ENCODE measurements around the gene SNX3.

Gene SNX3

DNA sequence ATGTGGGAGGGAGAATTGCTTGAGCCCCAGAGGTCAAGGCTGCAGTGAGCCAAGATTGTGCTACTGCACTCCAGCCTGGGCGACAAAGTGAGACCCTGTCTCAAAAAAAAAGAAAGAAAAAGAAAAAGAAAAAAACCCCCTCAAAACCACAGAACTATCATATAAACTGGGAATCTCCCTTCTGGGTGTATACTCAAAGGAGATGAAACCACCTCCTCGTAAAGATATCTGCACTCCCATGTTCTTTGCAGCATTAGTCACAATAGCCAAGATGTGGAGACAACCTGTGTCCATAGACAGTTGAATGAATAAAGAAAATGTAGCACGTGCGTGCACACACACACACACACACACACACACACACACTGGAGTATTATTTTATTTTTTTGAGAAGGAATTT is 25.5 kb upstream of the SNX3 start:
- ATAC-seq: no peak
- TF ChIP-seq OSR1 (CRISPR knock-in tag; IDR thresholded peaks at IDR 0.05) (no peak), ZFP3 (CRISPR knock-in tag; IDR thresholded peaks at IDR 0.05) (no peak), ZNF70 (CRISPR knock-in tag; IDR thresholded peaks at IDR 0.05) (no peak), PPARA (CRISPR knock-in tag; IDR thresholded peaks at IDR 0.05; ENCODE audit: borderline replicate concordance) (no peak), TOX (CRISPR knock-in tag; IDR thresholded peaks at IDR 0.05; ENCODE audit: borderline replicate concordance) (no peak), ISL1 (CRISPR knock-in tag; IDR thresholded peaks at IDR 0.05) (no peak), GLIS3 (CRISPR knock-in tag; IDR thresholded peaks at IDR 0.05) (no peak), ZC3H10 (CRISPR knock-in tag; IDR thresholded peaks at IDR 0.05) (no peak), ARNTL (CRISPR knock-in tag; IDR thresholded peaks at IDR 0.05; ENCODE audit: borderline replicate concordance, low read depth) (no peak), ZNF8 (CRISPR knock-in tag; IDR thresholded peaks at IDR 0.05) (no peak), ZNF565 (CRISPR knock-in tag; conservative IDR thresholded peaks at IDR 0.05; ENCODE audit: low read depth) (no peak)
- TF ChIP-seq, protein P1, sequence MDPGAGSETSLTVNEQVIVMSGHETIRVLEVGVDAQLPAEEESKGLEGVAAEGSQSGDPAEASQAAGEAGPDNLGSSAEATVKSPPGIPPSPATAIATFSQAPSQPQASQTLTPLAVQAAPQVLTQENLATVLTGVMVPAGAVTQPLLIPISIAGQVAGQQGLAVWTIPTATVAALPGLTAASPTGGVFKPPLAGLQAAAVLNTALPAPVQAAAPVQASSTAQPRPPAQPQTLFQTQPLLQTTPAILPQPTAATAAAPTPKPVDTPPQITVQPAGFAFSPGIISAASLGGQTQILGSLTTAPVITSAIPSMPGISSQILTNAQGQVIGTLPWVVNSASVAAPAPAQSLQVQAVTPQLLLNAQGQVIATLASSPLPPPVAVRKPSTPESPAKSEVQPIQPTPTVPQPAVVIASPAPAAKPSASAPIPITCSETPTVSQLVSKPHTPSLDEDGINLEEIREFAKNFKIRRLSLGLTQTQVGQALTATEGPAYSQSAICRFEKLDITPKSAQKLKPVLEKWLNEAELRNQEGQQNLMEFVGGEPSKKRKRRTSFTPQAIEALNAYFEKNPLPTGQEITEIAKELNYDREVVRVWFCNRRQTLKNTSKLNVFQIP (CRISPR knock-in tag; IDR thresholded peaks at IDR 0.05; ENCODE audit: borderline replicate concordance, low read depth): no peak
- TF ChIP-seq, protein P2, sequence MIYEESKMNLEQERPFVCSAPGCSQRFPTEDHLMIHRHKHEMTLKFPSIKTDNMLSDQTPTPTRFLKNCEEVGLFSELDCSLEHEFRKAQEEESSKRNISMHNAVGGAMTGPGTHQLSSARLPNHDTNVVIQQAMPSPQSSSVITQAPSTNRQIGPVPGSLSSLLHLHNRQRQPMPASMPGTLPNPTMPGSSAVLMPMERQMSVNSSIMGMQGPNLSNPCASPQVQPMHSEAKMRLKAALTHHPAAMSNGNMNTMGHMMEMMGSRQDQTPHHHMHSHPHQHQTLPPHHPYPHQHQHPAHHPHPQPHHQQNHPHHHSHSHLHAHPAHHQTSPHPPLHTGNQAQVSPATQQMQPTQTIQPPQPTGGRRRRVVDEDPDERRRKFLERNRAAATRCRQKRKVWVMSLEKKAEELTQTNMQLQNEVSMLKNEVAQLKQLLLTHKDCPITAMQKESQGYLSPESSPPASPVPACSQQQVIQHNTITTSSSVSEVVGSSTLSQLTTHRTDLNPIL (CRISPR knock-in tag; IDR thresholded peaks at IDR 0.05; ENCODE audit: low read depth): no peak

DNA sequence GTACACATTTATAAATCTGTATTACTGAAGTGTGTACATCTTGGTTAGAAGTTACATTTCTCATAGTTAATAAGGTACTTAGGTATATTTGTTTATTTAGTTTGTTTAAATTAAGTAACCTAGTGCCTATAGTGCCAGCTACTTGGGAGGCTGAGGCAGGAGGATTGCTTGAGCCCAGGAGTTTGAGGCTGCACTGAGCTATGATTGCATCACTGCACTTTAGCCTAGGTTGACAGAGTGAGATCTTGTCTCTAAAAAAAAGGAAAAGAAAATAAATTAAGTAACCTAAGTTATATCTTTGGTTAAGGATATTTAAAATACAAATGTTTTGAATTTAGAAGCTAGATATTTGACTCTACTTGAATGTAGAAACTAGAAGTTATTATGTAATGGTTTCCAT is 24.5 kb upstream of the SNX3 start:
- ATAC-seq: no peak
- no peak for TF ChIP-seq ARNTL (CRISPR knock-in tag; IDR thresholded peaks at IDR 0.05; ENCODE audit: borderline replicate concordance, low read depth)
- TF ChIP-seq ISL1 (CRISPR knock-in tag; IDR thresholded peaks at IDR 0.05): no peak

DNA sequence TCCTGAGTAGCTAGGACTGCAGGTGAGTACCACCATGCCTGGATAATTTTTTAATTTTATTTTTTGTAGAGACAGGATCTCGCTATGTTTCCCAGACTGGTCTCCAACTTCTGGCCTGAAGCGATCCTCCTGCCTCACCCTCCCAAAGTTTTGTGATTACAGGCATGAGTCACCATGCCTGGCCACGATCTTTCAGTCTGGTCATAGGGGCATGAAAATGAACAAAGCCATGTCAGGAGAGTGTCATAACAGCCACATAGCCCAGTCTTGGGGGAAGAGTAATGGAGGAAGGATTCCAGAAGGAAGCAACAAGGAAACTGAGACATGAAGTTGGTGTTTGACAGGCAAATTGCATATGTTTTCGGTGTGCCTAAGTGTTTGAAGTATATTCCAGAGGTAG is 17.0 kb upstream of the SNX3 start:
- ATAC-seq: no peak
- TF ChIP-seq, protein P2 (CRISPR knock-in tag; IDR thresholded peaks at IDR 0.05; ENCODE audit: low read depth): no peak
- TF ChIP-seq GLIS3 (CRISPR knock-in tag; IDR thresholded peaks at IDR 0.05) (no peak), OSR1 (CRISPR knock-in tag; IDR thresholded peaks at IDR 0.05) (no peak), ISL1 (CRISPR knock-in tag; IDR thresholded peaks at IDR 0.05) (no peak), ZC3H10 (CRISPR knock-in tag; IDR thresholded peaks at IDR 0.05) (no peak), PPARA (CRISPR knock-in tag; IDR thresholded peaks at IDR 0.05; ENCODE audit: borderline replicate concordance) (no peak), BACH2 (CRISPR knock-in tag; IDR thresholded peaks at IDR 0.05; ENCODE audit: borderline replicate concordance) (no peak), TOX (CRISPR knock-in tag; IDR thresholded peaks at IDR 0.05; ENCODE audit: borderline replicate concordance) (no peak), CSDC2 (CRISPR knock-in tag; IDR thresholded peaks at IDR 0.05) (no peak), ZFP30 (CRISPR knock-in tag; IDR thresholded peaks at IDR 0.05) (no peak), TCF4 (CRISPR knock-in tag; IDR thresholded peaks at IDR 0.05; ENCODE audit: borderline replicate concordance) (no peak), RARB (CRISPR knock-in tag; IDR thresholded peaks at IDR 0.05) (no peak)
- TF ChIP-seq, protein P3, sequence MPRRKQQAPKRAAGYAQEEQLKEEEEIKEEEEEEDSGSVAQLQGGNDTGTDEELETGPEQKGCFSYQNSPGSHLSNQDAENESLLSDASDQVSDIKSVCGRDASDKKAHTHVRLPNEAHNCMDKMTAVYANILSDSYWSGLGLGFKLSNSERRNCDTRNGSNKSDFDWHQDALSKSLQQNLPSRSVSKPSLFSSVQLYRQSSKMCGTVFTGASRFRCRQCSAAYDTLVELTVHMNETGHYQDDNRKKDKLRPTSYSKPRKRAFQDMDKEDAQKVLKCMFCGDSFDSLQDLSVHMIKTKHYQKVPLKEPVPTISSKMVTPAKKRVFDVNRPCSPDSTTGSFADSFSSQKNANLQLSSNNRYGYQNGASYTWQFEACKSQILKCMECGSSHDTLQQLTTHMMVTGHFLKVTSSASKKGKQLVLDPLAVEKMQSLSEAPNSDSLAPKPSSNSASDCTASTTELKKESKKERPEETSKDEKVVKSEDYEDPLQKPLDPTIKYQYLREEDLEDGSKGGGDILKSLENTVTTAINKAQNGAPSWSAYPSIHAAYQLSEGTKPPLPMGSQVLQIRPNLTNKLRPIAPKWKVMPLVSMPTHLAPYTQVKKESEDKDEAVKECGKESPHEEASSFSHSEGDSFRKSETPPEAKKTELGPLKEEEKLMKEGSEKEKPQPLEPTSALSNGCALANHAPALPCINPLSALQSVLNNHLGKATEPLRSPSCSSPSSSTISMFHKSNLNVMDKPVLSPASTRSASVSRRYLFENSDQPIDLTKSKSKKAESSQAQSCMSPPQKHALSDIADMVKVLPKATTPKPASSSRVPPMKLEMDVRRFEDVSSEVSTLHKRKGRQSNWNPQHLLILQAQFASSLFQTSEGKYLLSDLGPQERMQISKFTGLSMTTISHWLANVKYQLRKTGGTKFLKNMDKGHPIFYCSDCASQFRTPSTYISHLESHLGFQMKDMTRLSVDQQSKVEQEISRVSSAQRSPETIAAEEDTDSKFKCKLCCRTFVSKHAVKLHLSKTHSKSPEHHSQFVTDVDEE (CRISPR knock-in tag; IDR thresholded peaks at IDR 0.05): no peak
- TF ChIP-seq, protein P4, sequence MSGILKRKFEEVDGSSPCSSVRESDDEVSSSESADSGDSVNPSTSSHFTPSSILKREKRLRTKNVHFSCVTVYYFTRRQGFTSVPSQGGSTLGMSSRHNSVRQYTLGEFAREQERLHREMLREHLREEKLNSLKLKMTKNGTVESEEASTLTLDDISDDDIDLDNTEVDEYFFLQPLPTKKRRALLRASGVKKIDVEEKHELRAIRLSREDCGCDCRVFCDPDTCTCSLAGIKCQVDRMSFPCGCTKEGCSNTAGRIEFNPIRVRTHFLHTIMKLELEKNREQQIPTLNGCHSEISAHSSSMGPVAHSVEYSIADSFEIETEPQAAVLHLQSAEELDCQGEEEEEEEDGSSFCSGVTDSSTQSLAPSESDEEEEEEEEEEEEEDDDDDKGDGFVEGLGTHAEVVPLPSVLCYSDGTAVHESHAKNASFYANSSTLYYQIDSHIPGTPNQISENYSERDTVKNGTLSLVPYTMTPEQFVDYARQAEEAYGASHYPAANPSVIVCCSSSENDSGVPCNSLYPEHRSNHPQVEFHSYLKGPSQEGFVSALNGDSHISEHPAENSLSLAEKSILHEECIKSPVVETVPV (CRISPR knock-in tag; IDR thresholded peaks at IDR 0.05): no peak

DNA sequence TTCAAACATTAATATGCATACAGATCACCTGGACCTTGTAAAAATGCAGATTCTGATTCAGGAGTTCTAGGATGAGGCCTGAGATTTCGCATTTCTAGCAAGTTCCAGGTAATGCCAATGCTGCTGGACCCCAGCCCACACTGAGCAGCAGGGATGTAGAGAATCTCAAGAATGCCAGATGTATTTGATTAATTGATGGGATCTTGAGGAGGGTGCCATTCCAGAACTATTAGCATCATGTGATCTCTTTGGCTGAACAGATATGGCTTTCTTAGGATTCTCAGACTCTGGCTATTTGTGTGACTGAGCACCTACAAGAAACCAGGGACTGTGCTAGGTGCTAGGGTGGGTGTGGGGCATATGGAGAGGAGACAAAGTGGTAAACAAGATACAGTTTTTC is 16.5 kb upstream of the SNX3 start:
- peak; percentile 58 for ATAC-seq
- TF ChIP-seq ZC3H10 (CRISPR knock-in tag; IDR thresholded peaks at IDR 0.05) (no peak), PPARA (CRISPR knock-in tag; IDR thresholded peaks at IDR 0.05; ENCODE audit: borderline replicate concordance) (no peak), TOX (CRISPR knock-in tag; IDR thresholded peaks at IDR 0.05; ENCODE audit: borderline replicate concordance) (no peak), TCF4 (CRISPR knock-in tag; IDR thresholded peaks at IDR 0.05; ENCODE audit: borderline replicate concordance) (no peak), RARB (CRISPR knock-in tag; IDR thresholded peaks at IDR 0.05) (no peak), ESRRG (CRISPR knock-in tag; IDR thresholded peaks at IDR 0.05) (no peak)
- TF ChIP-seq, protein P3 (CRISPR knock-in tag; IDR thresholded peaks at IDR 0.05): no peak
- TF ChIP-seq, protein P2 (CRISPR knock-in tag; IDR thresholded peaks at IDR 0.05; ENCODE audit: low read depth): no peak

Data from SK-N-SH treated with all-trans-retinoic acid at 6 μM for 48 hours (cell line).